Suprapubic skin (tissue), 3 donors: ENCODE results near the gene TMEM114.

Source experiments
- EP300 ChIP-seq: sonication (generic); formaldehyde crosslinking; IDR thresholded peaks from one replicate; pipeline ENCODE4 v1.6.1; 2017; ENCODE audit warnings: antibody characterized with exemption
- POLR2A ChIP-seq, 2 donors: fragments of 450-650 bp; IDR thresholded peaks; one replicate each; pipeline ENCODE4 v1.6.1; 2017; ENCODE audit warnings: antibody characterized with exemption in 2 of 2, mild to moderate bottlenecking in 2 of 2, moderate library complexity in 2 of 2
- TF ChIP-seq, protein P1 (sequence below), 2 donors: fragments of 200-600 bp in 1 of 2; fragments of 450-650 bp in 1 of 2; sonication (generic) in 1 of 2; IDR thresholded peaks; one replicate each; pipeline ENCODE4 v1.5.1; 2016 to 2019; ENCODE audit warnings: antibody characterized with exemption in 2 of 2, mild to moderate bottlenecking in 1 of 2, moderate library complexity in 1 of 2

DNA sequence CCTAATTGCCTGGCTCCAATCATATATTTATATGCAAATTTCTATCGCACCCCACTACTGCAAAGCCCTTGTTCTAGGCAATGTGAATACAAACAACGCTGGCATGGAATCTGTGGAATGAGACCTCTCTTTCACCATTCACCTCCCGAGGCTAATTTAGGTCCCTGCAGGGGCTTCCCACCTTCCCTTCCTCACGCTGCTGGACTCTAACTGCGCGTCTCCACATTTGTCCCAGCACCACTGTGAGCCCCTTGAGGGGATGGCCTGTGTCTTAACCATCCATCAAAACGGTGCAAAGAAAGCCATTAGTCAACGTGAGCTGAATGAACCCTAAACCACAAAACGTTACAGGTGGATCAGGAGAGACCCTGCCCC lies 1.6 kb downstream of the TMEM114 start:
- TF ChIP-seq, protein P1, sequence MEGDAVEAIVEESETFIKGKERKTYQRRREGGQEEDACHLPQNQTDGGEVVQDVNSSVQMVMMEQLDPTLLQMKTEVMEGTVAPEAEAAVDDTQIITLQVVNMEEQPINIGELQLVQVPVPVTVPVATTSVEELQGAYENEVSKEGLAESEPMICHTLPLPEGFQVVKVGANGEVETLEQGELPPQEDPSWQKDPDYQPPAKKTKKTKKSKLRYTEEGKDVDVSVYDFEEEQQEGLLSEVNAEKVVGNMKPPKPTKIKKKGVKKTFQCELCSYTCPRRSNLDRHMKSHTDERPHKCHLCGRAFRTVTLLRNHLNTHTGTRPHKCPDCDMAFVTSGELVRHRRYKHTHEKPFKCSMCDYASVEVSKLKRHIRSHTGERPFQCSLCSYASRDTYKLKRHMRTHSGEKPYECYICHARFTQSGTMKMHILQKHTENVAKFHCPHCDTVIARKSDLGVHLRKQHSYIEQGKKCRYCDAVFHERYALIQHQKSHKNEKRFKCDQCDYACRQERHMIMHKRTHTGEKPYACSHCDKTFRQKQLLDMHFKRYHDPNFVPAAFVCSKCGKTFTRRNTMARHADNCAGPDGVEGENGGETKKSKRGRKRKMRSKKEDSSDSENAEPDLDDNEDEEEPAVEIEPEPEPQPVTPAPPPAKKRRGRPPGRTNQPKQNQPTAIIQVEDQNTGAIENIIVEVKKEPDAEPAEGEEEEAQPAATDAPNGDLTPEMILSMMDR (IDR thresholded peaks at IDR 0.05), result no peak
- TF ChIP-seq POLR2A (IDR thresholded peaks at IDR 0.05), result no peak
- TF ChIP-seq EP300, result no peak
